Activated T-cell treated with anti-CD3 and anti-CD28 coated beads, Interleukin-2, amount 50 U/mL, for 4 hours (primary cell): ENCODE measurements around the gene TENM3. TPM values are rescaled to one million over a fixed set of nuclear protein-coding genes. Genes with fewer than 3 reads are reported as not detected.
A peak's percentile ranks its signal among the peaks of the same experiment; 100 is the strongest.

Experiments used
- ATAC-seq, 2 donors: fragments of 200-7000 bp; cut with Tn5 transposase; one replicate each; pipeline ENCODE4 v1.10.0; 2021
- DNase-seq: peaks from one replicate; pipeline ENCODE4 v3.0.0-alpha.2; 2020
- H3K27me3 Mint-ChIP-seq: one replicate; pipeline ENCODE4 v1.8.0; 2021; ENCODE audit warnings: low read depth, mixed read lengths
- H3K36me3 Mint-ChIP-seq: one replicate; pipeline ENCODE4 v1.8.0; 2022; ENCODE audit warnings: mixed read lengths; ENCODE audit not compliant: insufficient read depth
- H3K4me1 Mint-ChIP-seq: one replicate; pipeline ENCODE4 v1.8.0; 2021; ENCODE audit warnings: low read depth, mixed read lengths
- H3K4me3 Mint-ChIP-seq: one replicate; pipeline ENCODE4 v1.8.0; 2021; ENCODE audit warnings: mild to moderate bottlenecking, moderate library complexity, mixed read lengths
- H3K9me3 Mint-ChIP-seq: one replicate; pipeline ENCODE4 v1.8.0; 2021; ENCODE audit warnings: mixed read lengths
- total RNA-seq, 3 donors: library from RNA; stranded (reverse); gene quantifications; one replicate each; pipeline ENCODE4 v1.2.1, GENCODE V29; 2021

Gene TENM3
- total RNA-seq, 3 donors from 2014 or later, result 0.03 to 0.14 (median 0.13) TPM

GRCh38 chr4:182418054-182418734 lies 175.0 kb downstream of the TENM3 start:
- H3K9me3 Mint-ChIP-seq, result peaks cover 8% of the 10 kb centered on the region
- ATAC-seq (no peak), DNase-seq (no peak)
- no peaks in the 10 kb centered on the region for H3K4me1 Mint-ChIP-seq
- H3K4me3 Mint-ChIP-seq, result no peak overlapping the region
- no peaks in the 10 kb centered on the region for H3K27me3 Mint-ChIP-seq
- no peaks in the 10 kb centered on the region for H3K36me3 Mint-ChIP-seq

GRCh38 chr4:182420189-182420588 lies 177.0 kb downstream of the TENM3 start:
- no peaks in the 10 kb centered on the region for H3K36me3 Mint-ChIP-seq
- no peaks in the 10 kb centered on the region for H3K27me3 Mint-ChIP-seq
- ATAC-seq (no peak), DNase-seq (no peak)
- H3K4me3 Mint-ChIP-seq, result no peak overlapping the region
- no peaks in the 10 kb centered on the region for H3K4me1 Mint-ChIP-seq
- no peaks in the 10 kb centered on the region for H3K9me3 Mint-ChIP-seq

- Mint-ChIP-seq H3K27me3 (no peaks in the 10 kb centered on the region), H3K36me3 (no peaks in the 10 kb centered on the region), H3K4me1 (no peaks in the 10 kb centered on the region), H3K4me3 (no peak overlapping the region), H3K9me3 (no peaks in the 10 kb centered on the region)
- no peak for DNase-seq
- ATAC-seq, result no peak
These were observed 178.6 kb downstream of the TENM3 start for GRCh38 chr4:182421753-182422152.

- Mint-ChIP-seq H3K4me1 (no peaks in the 10 kb centered on the region), H3K9me3 (no peaks in the 10 kb centered on the region), H3K27me3 (peaks cover 2% of the 10 kb centered on the region), H3K4me3 (no peak overlapping the region), H3K36me3 (no peaks in the 10 kb centered on the region)
- no peak for ATAC-seq
- DNase-seq, result no peak
These were observed 182.1 kb downstream of the TENM3 start for GRCh38 chr4:182425302-182425701.

- DNase-seq (no peak), ATAC-seq (no peak)
- H3K4me1 Mint-ChIP-seq, result no peaks in the 10 kb centered on the region
- H3K9me3 Mint-ChIP-seq, result no peaks in the 10 kb centered on the region
- H3K36me3 Mint-ChIP-seq, result no peaks in the 10 kb centered on the region
- H3K4me3 Mint-ChIP-seq, result no peak overlapping the region
- H3K27me3 Mint-ChIP-seq, result peaks cover 6% of the 10 kb centered on the region
These were observed 183.7 kb downstream of the TENM3 start for GRCh38 chr4:182426901-182427300.

- Mint-ChIP-seq H3K36me3 (no peaks in the 10 kb centered on the region), H3K4me3 (no peak overlapping the region), H3K9me3 (no peaks in the 10 kb centered on the region), H3K27me3 (peaks cover 6% of the 10 kb centered on the region), H3K4me1 (no peaks in the 10 kb centered on the region)
- DNase-seq, result no peak
- ATAC-seq, result no peak
These were observed 184.4 kb downstream of the TENM3 start for GRCh38 chr4:182427554-182427953.

- H3K27me3 Mint-ChIP-seq, result peaks cover 9% of the 10 kb centered on the region
- no peaks in the 10 kb centered on the region for H3K9me3 Mint-ChIP-seq
- no peaks in the 10 kb centered on the region for H3K4me1 Mint-ChIP-seq
- no peak overlapping the region for H3K4me3 Mint-ChIP-seq
- no peaks in the 10 kb centered on the region for H3K36me3 Mint-ChIP-seq
- no peak for DNase-seq
- ATAC-seq, result no peak
These were observed 186.7 kb downstream of the TENM3 start for GRCh38 chr4:182429896-182430295.

GRCh38 chr4:182432819-182433218 lies 189.6 kb downstream of the TENM3 start:
- DNase-seq (no peak), ATAC-seq (no peak)
- Mint-ChIP-seq H3K4me1 (no peaks in the 10 kb centered on the region), H3K9me3 (no peaks in the 10 kb centered on the region), H3K36me3 (no peaks in the 10 kb centered on the region), H3K27me3 (peaks cover 9% of the 10 kb centered on the region), H3K4me3 (no peak overlapping the region)

GRCh38 chr4:182434720-182435119 lies 191.5 kb downstream of the TENM3 start:
- Mint-ChIP-seq H3K9me3 (no peaks in the 10 kb centered on the region), H3K27me3 (peaks cover 9% of the 10 kb centered on the region), H3K36me3 (no peaks in the 10 kb centered on the region), H3K4me1 (no peaks in the 10 kb centered on the region), H3K4me3 (no peak overlapping the region)
- DNase-seq, result no peak
- ATAC-seq, result no peak

- Mint-ChIP-seq H3K4me1 (no peaks in the 10 kb centered on the region), H3K36me3 (no peaks in the 10 kb centered on the region), H3K27me3 (peaks cover 6% of the 10 kb centered on the region), H3K9me3 (no peaks in the 10 kb centered on the region), H3K4me3 (no peak overlapping the region)
- ATAC-seq (no peak), DNase-seq (no peak)
These were observed 192.2 kb downstream of the TENM3 start for GRCh38 chr4:182435401-182435800.

GRCh38 chr4:182443070-182443469 lies 199.9 kb downstream of the TENM3 start:
- DNase-seq, result no peak
- no peaks in the 10 kb centered on the region for H3K9me3 Mint-ChIP-seq
- H3K27me3 Mint-ChIP-seq, result peaks cover 28% of the 10 kb centered on the region
- no peaks in the 10 kb centered on the region for H3K36me3 Mint-ChIP-seq
- no peak for ATAC-seq
- no peak overlapping the region for H3K4me3 Mint-ChIP-seq
- H3K4me1 Mint-ChIP-seq, result peaks cover 3% of the 10 kb centered on the region

GRCh38 chr4:182447767-182448280 lies 204.6 kb downstream of the TENM3 start:
- Mint-ChIP-seq H3K27me3 (peaks cover 58% of the 10 kb centered on the region), H3K4me3 (peak overlapping the region; percentile 46), H3K36me3 (no peaks in the 10 kb centered on the region), H3K9me3 (no peaks in the 10 kb centered on the region), H3K4me1 (peaks cover 18% of the 10 kb centered on the region)
- ATAC-seq, result no peak
- DNase-seq, result no peak

- peak; percentile 95 for ATAC-seq
- no peaks in the 10 kb centered on the region for H3K9me3 Mint-ChIP-seq
- no peaks in the 10 kb centered on the region for H3K36me3 Mint-ChIP-seq
- H3K4me3 Mint-ChIP-seq, result peak overlapping the region; percentile 66
- peak; percentile 15 for DNase-seq
- H3K4me1 Mint-ChIP-seq, result peaks cover 18% of the 10 kb centered on the region
- H3K27me3 Mint-ChIP-seq, result peaks cover 58% of the 10 kb centered on the region
These were observed 205.3 kb downstream of the TENM3 start for GRCh38 chr4:182448281-182449151.

GRCh38 chr4:182449186-182449929 lies 206.2 kb downstream of the TENM3 start:
- peaks cover 58% of the 10 kb centered on the region for H3K27me3 Mint-ChIP-seq
- no peaks in the 10 kb centered on the region for H3K36me3 Mint-ChIP-seq
- DNase-seq, result no peak
- peak overlapping the region; percentile 73 for H3K4me3 Mint-ChIP-seq
- ATAC-seq, result no peak
- H3K9me3 Mint-ChIP-seq, result no peaks in the 10 kb centered on the region
- peaks cover 18% of the 10 kb centered on the region for H3K4me1 Mint-ChIP-seq
